ENCODE results near the gene TRIM46.

Gene TRIM46

DNA sequence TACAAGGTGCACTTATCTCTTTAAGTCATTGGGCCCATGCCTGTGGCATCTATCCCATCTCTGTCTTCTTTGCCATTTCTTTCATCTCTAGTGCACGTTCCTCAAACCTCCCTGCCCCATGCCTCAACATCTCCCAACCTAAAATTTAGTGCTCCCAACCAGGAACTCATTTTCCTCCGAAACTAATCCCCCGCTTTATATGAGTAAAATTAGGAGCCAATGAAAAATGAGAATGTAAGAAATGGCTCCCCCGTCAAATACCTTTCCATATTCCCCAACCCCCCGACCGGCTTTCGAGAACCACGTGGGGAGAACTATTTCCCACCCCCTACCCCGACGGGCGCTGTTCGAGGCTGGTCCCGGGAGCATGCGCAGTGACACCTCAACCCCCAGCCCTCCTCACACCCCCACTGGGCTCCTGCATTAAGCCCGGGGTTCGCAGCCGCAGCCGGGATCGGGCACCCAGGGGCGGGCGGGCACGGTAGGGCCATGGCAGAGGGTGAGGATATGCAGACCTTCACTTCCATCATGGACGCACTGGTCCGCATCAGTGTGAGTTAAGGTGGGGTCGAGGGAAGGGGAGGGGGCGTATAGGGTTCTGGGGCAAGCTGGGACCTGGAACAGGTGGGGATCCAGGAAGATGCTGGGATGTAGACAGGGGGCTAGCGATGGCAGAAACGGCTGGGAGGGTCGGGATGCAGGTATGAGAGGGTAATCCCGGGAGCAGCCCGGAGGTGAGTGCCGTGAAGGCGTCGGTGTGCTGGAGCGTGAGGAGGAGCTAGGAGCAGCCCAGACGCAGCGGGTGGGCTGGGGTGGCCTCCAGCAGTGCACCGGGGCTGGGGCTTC lies at the start of gene TRIM46:
TRIM46 (plus strand) TSS at position 372 of the 846 bp plus-strand sequence; CDS start at position 490, 118 bp downstream.
- DNase-seq: peak; percentile 57

DNA sequence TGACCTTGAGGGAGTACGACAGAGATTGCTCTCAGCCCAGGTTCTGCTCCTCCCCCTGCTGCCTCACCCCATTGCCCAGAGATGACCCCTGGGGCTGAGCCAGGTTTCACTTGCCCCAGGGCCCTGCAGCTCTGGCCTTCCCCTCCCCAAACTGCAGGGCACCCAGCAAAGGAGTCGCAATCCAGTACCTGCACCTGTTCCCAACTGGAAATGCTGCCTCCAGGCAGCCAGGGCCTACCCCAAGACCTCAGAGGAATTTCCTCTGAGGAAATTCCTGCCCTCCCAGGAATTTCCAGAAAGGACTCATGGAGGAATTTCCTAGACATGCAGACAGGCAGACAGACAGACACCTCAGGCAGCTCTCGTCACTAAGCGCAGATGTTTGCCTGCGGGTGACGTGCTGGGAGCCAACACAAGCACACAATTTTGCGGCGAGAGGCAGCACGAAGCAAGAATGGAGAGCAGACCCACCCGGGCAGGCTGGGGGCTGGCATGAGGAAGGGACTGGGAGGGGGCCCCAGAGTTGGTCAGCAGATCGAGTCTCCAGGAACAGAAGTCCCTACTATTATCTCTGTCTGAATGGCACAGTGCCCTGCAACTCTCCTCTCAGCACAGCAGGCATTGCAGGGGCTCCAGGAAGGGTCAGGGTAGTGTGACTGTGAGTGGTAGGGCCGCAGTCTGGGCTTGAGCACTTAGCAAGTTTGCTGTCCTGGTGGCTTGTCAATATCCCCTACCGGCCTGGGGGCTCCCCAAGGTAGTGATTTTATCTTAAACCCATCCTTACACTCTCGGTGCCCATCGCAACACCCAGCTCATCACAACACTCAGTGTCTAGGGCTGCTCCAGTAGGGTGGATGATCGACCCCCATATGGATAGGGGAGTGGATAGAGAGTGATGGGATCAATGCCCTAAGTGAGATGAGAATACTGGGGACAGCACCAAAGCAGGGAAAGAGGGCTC lies 48.9 kb upstream of the TRIM46 start:
- no peak for DNase-seq

DNA sequence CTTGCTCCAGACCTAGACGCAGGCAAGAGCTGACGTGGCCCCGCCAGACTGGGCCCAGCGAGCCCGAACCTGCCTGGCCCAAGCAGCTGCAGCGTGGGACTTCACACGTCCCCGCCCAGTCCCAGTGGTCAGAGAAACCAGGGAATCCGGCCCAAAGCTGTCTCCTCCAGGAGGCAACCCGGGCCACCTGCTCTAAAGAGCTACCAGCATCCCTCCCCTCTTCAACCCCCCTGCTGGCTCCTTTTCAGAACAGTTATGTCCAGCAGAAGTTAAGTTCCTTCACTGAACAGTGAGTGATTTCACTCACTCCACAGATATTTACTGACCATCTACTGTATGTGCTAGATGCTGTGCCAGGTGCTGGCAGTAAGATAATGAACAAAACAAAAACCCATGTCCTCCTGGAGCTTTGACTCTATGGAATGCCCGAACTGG lies 48.1 kb upstream of the TRIM46 start:
- DNase-seq: no peak

DNA sequence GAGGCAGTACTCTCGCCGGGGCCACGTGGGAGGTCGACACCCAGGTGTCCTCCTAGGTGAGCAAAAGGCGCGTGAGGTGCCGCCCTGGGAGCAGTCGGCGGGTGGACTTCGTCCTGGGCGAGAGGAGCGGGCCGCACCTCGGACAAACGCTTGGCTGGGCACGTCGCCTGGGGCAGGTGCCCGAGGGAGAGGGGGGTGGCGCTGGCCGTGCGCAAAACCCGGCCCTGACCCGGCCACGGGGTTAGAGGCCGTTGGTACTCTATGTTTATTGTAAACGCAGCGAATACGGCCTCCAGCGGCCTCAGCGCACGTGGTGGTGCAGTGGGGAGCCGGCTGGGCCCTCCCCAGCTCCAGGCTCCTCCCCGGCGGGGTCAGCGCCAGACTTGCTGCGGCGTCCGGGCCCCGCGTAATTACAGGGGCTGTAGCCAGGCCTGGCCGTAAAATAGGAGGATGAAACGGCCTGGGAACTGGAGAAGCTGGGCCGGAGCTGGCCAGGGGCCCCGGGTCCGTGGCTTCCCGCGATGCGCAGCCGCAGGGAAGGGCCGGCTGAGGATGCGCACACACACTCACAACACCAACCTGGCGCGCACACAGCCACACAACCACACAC lies 47.6 kb upstream of the TRIM46 start:
- no peak for DNase-seq

- no peak for DNase-seq
Observed at GRCh38 chr1:155126556-155127104, 47.0 kb upstream of the TRIM46 start.

DNA sequence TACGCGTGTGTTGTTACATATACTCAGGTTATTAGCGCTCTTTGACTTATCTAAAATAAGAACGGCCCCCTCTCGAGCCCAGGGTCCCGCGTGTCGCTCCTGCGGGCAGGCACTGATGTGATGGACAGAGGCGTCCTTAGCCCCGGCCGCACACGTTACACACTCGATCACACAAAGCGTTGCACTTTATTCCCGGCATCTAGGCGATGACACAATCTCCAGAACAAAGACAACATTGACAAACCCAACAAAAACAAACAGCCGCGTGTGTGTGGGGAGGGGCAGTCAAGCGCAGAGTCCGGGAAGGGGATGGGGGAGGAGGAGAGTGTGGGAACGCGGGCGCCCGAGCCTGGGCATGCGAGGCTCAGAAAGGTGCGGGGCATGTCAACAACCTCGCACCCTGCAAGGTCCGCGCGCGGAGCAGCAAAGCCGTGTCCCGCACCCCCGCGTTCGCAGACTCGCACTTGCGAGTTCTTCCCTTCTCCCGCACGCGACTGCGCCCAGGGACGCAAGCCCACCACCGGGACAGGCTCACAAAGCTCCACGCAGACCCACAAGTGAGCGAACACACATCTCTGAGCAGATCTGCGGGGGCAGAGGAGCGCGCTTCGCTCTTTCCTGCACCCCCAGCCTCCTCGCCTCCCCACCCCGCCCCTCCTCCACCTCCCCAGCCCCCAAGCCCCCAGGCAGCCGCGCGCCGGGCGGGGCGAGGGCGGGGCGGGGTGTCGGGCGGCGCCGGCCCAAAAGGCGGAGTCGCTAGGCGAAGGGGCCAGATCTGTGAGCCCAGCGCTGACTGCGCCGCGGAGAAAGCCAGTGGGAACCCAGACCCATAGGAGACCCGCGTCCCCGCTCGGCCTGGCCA lies 46.3 kb upstream of the TRIM46 start, which contains the start of gene EFNA1:
EFNA1 (plus strand) TSS at position 772 of the 862 bp plus-strand sequence. CDS start 102 bp downstream, outside the sequence.
- DNase-seq: no peak

DNA sequence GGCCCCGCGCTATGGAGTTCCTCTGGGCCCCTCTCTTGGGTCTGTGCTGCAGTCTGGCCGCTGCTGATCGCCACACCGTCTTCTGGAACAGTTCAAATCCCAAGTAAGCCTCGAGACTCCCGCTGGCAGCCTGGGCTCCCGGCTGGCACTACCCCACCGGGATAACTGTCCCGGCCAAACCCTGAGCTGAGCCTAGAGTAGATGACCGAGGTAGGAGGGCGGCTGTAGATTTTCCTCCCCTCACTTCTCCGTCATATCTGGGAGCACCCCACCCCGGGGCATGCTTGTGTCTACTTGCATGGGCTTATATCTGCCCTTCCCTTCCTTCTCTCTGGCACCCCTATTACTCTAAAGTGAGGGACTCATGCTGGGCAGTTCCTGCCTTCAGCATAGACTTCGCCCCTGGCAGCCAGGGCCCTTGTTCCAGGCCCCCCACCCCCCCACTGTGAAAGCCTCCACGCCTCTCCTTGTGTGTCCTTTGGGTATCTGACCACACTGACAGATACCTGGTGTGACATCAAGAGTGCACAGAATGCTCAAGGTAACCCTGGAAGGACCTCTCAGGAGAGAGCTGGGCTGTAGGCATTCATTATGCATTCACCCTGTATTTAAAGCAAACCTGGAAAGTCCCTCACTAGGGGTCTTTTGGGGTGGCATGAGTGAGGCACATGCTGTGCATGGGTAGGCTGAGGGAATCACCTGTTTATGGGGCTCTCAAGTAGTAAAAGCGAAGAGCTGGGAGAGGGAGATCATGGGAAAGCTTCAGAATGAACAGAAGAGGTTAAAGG lies 45.5 kb upstream of the TRIM46 start:
- no peak for DNase-seq

DNA sequence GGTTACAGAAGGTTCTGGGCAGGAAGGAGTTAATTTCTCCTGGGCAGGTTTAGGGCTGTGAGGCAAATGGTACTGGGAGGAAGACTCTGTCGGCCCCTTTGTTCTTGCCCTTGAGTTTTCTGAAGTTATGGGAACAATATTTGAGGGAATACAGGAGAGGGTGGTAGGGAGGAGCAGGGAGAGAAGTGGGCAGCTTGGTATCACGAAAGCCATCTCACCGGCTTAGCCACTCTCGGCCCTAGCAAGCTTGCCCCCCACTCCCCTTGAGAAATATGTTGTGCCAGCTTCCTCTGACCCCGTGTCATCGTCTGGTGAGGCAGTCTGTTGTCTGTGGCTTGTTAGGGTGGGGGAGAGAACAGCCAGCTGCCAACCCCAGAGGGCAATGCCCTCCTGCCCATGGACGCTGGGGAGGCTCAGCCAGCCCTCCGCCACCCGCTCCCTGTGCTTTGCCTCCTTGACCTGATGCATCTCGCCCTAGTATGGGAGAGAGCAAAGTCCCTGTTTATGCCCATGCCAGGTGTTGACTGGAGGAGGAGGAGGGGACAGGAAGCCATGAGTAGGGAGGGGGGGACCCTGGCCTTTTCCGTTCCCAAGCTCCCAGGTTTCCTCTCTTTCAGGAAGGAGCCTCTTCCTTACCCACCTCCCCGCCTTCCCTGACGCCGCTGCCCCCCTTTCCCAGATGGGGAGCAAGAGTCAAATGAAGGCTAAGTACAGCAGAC lies 44.7 kb upstream of the TRIM46 start:
- no peak for DNase-seq

- no peak for DNase-seq
Observed at GRCh38 chr1:155130272-155131006, 43.2 kb upstream of the TRIM46 start.

DNA sequence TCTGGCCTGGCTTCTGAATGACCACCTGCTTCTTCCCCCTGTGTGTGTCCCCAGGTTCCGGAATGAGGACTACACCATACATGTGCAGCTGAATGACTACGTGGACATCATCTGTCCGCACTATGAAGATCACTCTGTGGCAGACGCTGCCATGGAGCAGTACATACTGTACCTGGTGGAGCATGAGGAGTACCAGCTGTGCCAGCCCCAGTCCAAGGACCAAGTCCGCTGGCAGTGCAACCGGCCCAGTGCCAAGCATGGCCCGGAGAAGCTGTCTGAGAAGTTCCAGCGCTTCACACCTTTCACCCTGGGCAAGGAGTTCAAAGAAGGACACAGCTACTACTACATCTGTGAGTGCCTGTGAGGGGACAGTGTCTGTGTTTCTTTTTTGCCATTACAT lies 42.4 kb upstream of the TRIM46 start:
- DNase-seq: no peak

- DNase-seq: no peak
Observed at GRCh38 chr1:155131856-155132255, 41.8 kb upstream of the TRIM46 start.

DNA sequence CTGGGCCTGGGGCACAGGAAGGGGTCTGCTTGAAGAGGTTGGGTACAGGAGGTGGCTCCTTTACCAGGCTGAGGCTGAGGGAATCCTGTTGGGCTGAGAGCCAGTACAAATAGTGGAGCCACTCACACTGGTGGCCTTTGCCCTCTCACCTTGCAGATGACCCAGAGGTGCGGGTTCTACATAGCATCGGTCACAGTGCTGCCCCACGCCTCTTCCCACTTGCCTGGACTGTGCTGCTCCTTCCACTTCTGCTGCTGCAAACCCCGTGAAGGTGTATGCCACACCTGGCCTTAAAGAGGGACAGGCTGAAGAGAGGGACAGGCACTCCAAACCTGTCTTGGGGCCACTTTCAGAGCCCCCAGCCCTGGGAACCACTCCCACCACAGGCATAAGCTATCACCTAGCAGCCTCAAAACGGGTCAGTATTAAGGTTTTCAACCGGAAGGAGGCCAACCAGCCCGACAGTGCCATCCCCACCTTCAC lies 39.8 kb upstream of the TRIM46 start:
- no peak for DNase-seq

GRCh38 chr1:155134322-155134721 lies 39.3 kb upstream of the TRIM46 start:
- DNase-seq: no peak

GRCh38 chr1:155134880-155135414 lies 38.7 kb upstream of the TRIM46 start:
- no peak for DNase-seq

GRCh38 chr1:155135415-155136028 lies 38.1 kb upstream of the TRIM46 start, which contains the start of gene SLC50A1:
Gene SLC50A1, plus strand, starts transcription at chr1:155135852. Its CDS starts 60 bp downstream, at chr1:155135912.
- DNase-seq: peak; percentile 84

DNA sequence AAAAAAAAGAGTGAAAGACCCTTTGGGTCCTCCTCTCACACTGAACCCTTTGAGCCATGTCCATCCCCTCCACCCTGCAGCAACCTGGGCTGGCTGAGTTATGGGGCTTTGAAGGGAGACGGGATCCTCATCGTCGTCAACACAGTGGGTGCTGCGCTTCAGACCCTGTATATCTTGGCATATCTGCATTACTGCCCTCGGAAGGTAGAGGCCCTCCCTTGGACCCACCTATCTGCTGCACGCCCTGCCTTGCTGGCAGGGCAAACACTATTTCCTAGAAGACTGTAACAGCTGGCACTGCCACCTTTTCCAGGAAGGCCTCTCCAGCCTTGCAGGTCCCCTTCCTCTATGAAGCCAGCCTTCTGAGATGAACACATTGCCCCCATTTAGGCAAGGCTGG lies 36.9 kb upstream of the TRIM46 start:
- DNase-seq: no peak

DNA sequence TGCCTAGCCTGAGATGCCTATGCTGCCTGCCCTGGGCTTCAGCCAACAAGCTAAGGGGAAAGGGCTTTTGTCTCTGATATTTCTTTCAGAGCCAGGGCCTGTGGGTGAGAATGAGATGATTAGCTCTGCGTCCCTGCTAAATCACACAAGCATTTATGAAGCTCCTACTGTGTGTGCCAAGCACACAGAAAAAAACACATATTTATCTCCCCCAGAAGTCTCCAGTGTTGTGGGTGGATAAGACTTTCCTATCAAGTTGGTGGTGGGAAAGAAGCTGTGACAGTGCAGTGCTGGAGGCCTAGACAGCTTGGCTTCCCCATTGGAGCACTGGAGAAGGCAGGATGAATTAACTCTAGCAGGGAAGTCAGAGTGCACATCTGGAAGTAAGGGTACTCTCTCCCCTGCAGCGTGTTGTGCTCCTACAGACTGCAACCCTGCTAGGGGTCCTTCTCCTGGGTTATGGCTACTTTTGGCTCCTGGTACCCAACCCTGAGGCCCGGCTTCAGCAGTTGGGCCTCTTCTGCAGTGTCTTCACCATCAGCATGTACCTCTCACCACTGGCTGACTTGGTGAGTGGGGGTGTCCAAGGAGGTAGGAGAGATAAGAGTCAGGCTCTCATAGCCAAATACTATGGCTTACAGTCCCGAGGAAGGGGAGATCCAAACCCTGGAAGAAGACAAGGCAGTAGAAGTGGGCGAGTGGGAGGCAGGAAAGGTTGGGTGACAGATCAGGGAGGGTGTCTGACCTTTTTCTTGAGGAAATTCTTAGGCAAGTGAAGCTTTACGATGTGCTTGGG lies 36.3 kb upstream of the TRIM46 start:
- no peak for DNase-seq

Measured in NCI-H187 treated with DMSO at 0.1 percent for 48 hours (cell line).